ENCODE measurements around the gene FHL2.

The FHL2 gene

GRCh38 chr2:105402809-105403208 is 4.0 kb upstream of the FHL2 start (continued):
- TF ChIP-seq ZNF8 (CRISPR knock-in tag; IDR thresholded peaks at IDR 0.05): no peak
- TF ChIP-seq, protein P1, sequence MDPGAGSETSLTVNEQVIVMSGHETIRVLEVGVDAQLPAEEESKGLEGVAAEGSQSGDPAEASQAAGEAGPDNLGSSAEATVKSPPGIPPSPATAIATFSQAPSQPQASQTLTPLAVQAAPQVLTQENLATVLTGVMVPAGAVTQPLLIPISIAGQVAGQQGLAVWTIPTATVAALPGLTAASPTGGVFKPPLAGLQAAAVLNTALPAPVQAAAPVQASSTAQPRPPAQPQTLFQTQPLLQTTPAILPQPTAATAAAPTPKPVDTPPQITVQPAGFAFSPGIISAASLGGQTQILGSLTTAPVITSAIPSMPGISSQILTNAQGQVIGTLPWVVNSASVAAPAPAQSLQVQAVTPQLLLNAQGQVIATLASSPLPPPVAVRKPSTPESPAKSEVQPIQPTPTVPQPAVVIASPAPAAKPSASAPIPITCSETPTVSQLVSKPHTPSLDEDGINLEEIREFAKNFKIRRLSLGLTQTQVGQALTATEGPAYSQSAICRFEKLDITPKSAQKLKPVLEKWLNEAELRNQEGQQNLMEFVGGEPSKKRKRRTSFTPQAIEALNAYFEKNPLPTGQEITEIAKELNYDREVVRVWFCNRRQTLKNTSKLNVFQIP (CRISPR knock-in tag; IDR thresholded peaks at IDR 0.05; ENCODE audit: borderline replicate concordance, low read depth): no peak

- ATAC-seq: no peak
- TF ChIP-seq OSR1 (CRISPR knock-in tag; IDR thresholded peaks at IDR 0.05) (no peak), RARB (CRISPR knock-in tag; IDR thresholded peaks at IDR 0.05) (no peak), BACH2 (CRISPR knock-in tag; IDR thresholded peaks at IDR 0.05; ENCODE audit: borderline replicate concordance) (no peak), PPARA (CRISPR knock-in tag; IDR thresholded peaks at IDR 0.05; ENCODE audit: borderline replicate concordance) (no peak), ZNF565 (CRISPR knock-in tag; conservative IDR thresholded peaks at IDR 0.05; ENCODE audit: low read depth) (no peak), ZFP30 (CRISPR knock-in tag; IDR thresholded peaks at IDR 0.05) (no peak), TSHZ2 (CRISPR knock-in tag; IDR thresholded peaks at IDR 0.05) (no peak), ZFP3 (CRISPR knock-in tag; IDR thresholded peaks at IDR 0.05) (no peak)
- TF ChIP-seq, protein P1 (CRISPR knock-in tag; IDR thresholded peaks at IDR 0.05; ENCODE audit: borderline replicate concordance, low read depth): no peak
Measured at GRCh38 chr2:105401867-105402266, 3.0 kb upstream of the FHL2 start.

GRCh38 chr2:105400138-105400540 is 1.3 kb upstream of the FHL2 start:
- TF ChIP-seq ZC3H10 (CRISPR knock-in tag; IDR thresholded peaks at IDR 0.05) (no peak), ZFP3 (CRISPR knock-in tag; IDR thresholded peaks at IDR 0.05) (no peak), RARB (CRISPR knock-in tag; IDR thresholded peaks at IDR 0.05) (no peak), GLIS3 (CRISPR knock-in tag; IDR thresholded peaks at IDR 0.05) (no peak), PPARA (CRISPR knock-in tag; IDR thresholded peaks at IDR 0.05; ENCODE audit: borderline replicate concordance) (no peak), TCF4 (CRISPR knock-in tag; IDR thresholded peaks at IDR 0.05; ENCODE audit: borderline replicate concordance) (no peak), CREB5 (CRISPR knock-in tag; IDR thresholded peaks at IDR 0.05; ENCODE audit: low read depth) (no peak), TSHZ2 (CRISPR knock-in tag; IDR thresholded peaks at IDR 0.05) (no peak), ZFP30 (CRISPR knock-in tag; IDR thresholded peaks at IDR 0.05) (no peak), OSR1 (CRISPR knock-in tag; IDR thresholded peaks at IDR 0.05) (no peak), ZNF8 (CRISPR knock-in tag; IDR thresholded peaks at IDR 0.05) (no peak), ZNF70 (CRISPR knock-in tag; IDR thresholded peaks at IDR 0.05) (no peak), CSRNP3 (CRISPR knock-in tag; IDR thresholded peaks at IDR 0.05) (no peak), CSDC2 (CRISPR knock-in tag; IDR thresholded peaks at IDR 0.05) (no peak)

More at GRCh38 chr2:105400138-105400540, 1.3 kb upstream of the FHL2 start:
- ATAC-seq: no peak
